H9 (cell line): ENCODE results near the gene WIF1. TPM values are rescaled to one million over a fixed set of nuclear protein-coding genes. Genes with fewer than 3 reads are reported as not detected.
A peak's percentile ranks its signal among the peaks of the same experiment; 100 is the strongest.

Experiments
- DNase-seq: peaks from one replicate; pipeline ENCODE4 v3.0.0-alpha.2; 2017
- H2AFZ ChIP-seq: one replicate; pipeline ENCODE4 v1.6.1; 2013; ENCODE audit warnings: mild to moderate bottlenecking, low read length, control low read depth, moderate library complexity
- H2AK5ac ChIP-seq: 2 replicates; pipeline ENCODE4 v1.6.1; 2013; ENCODE audit warnings: low read length, control low read depth, mixed read lengths; ENCODE audit not compliant: insufficient read length
- H2BK120ac ChIP-seq: one replicate; pipeline ENCODE4 v1.6.1; 2013; ENCODE audit warnings: low read depth, mild to moderate bottlenecking, low read length, control low read depth, inconsistent platforms; ENCODE audit not compliant: poor library complexity, severe bottlenecking
- H2BK12ac ChIP-seq: 2 replicates; pipeline ENCODE4 v1.6.1; 2013; ENCODE audit warnings: low read length, control low read depth, mixed read lengths, low read depth; ENCODE audit not compliant: insufficient read length
- H2BK15ac ChIP-seq: 2 replicates; pipeline ENCODE4 v1.6.1; 2013; ENCODE audit warnings: low read depth, low read length, control low read depth
- H2BK20ac ChIP-seq: one replicate; pipeline ENCODE4 v1.6.1; 2013; ENCODE audit warnings: low read depth, mild to moderate bottlenecking, low read length, control low read depth, inconsistent platforms; ENCODE audit not compliant: poor library complexity, severe bottlenecking
- H2BK5ac ChIP-seq: 2 replicates; pipeline ENCODE4 v1.6.1; 2013; ENCODE audit warnings: low read length, control low read depth, mixed read lengths; ENCODE audit not compliant: insufficient read length
- H3K14ac ChIP-seq: 2 replicates; pipeline ENCODE4 v1.6.1; 2013; ENCODE audit warnings: low read length, control low read depth; ENCODE audit not compliant: insufficient read depth
- H3K18ac ChIP-seq: 2 replicates; pipeline ENCODE4 v1.6.1; 2013; ENCODE audit warnings: low read depth, mild to moderate bottlenecking, mixed read lengths, low read length, control low read depth; ENCODE audit not compliant: insufficient read length
- H3K23ac ChIP-seq: 2 replicates; pipeline ENCODE4 v1.6.1; 2013; ENCODE audit warnings: low read length, control low read depth, mixed read lengths, low read depth; ENCODE audit not compliant: insufficient read length
- H3K23me2 ChIP-seq: 2 replicates; pipeline ENCODE4 v1.6.1; 2013; ENCODE audit warnings: low read depth, mild to moderate bottlenecking, mixed read lengths, low read length, control low read depth; ENCODE audit not compliant: insufficient read length, poor library complexity, severe bottlenecking
- H3K27ac ChIP-seq: 2 replicates; pipeline ENCODE4 v1.5.1; 2013; ENCODE audit warnings: low read length, control low read depth, mixed read lengths, low read depth; ENCODE audit not compliant: insufficient read length
- H3K27me3 ChIP-seq: 2 replicates; pipeline ENCODE4 v1.6.1; 2013; ENCODE audit warnings: low read length, control low read depth, inconsistent platforms; ENCODE audit not compliant: insufficient read depth
- H3K4ac ChIP-seq: 2 replicates; pipeline ENCODE4 v1.6.1; 2013; ENCODE audit warnings: low read depth, mild to moderate bottlenecking, control low read depth, inconsistent platforms, low read length, moderate library complexity
- H3K4me1 ChIP-seq: 2 replicates; pipeline ENCODE4 v1.6.1; 2013; ENCODE audit warnings: low read length, control low read depth, inconsistent platforms; ENCODE audit not compliant: insufficient read depth
- H3K4me2 ChIP-seq: 2 replicates; pipeline ENCODE4 v1.6.1; 2013; ENCODE audit warnings: low read length, control low read depth, mixed read lengths; ENCODE audit not compliant: insufficient read length, insufficient read depth
- H3K56ac ChIP-seq: 2 replicates; pipeline ENCODE4 v1.6.1; 2013; ENCODE audit warnings: low read depth, mild to moderate bottlenecking, mixed read lengths, low read length, control low read depth; ENCODE audit not compliant: insufficient read length
- H3K79me1 ChIP-seq: 2 replicates; pipeline ENCODE4 v1.6.1; 2013; ENCODE audit warnings: low read depth, mild to moderate bottlenecking, moderate library complexity, low read length, control low read depth, inconsistent platforms; ENCODE audit not compliant: insufficient read depth, poor library complexity, severe bottlenecking
- H3K79me2 ChIP-seq: 2 replicates; pipeline ENCODE4 v1.6.1; 2013; ENCODE audit warnings: low read length, control low read depth, inconsistent platforms; ENCODE audit not compliant: insufficient read depth
- H3K9ac ChIP-seq: 2 replicates; pipeline ENCODE4 v1.6.1; 2013; ENCODE audit warnings: low read length, control low read depth, mixed read lengths; ENCODE audit not compliant: insufficient read length; ENCODE audit errors: extremely low read depth
- H3K9me3 ChIP-seq: one replicate; pipeline ENCODE4 v1.6.1; 2013; ENCODE audit warnings: low read depth, low read length, inconsistent platforms; ENCODE audit not compliant: control insufficient read depth
- H3T11ph ChIP-seq: one replicate; pipeline ENCODE4 v1.6.1; 2013; ENCODE audit warnings: mild to moderate bottlenecking, low read length, control low read depth, inconsistent platforms
- H4K20me1 ChIP-seq: one replicate; pipeline ENCODE4 v1.6.1; 2013; ENCODE audit not compliant: control insufficient read depth, insufficient read length, insufficient read depth
- H4K5ac ChIP-seq: 2 replicates; pipeline ENCODE4 v1.6.1; 2013; ENCODE audit warnings: low read depth, mild to moderate bottlenecking, mixed read lengths, low read length, control low read depth; ENCODE audit not compliant: insufficient read length
- H4K8ac ChIP-seq: replicated peaks from 2 replicates; pipeline ENCODE4 v1.6.1; 2013; ENCODE audit warnings: low read length, control low read depth, mixed read lengths, low read depth; ENCODE audit not compliant: insufficient read length
- H4K91ac ChIP-seq: 2 replicates; pipeline ENCODE4 v1.6.1; 2013; ENCODE audit warnings: low read depth, mild to moderate bottlenecking, moderate library complexity, mixed read lengths, low read length, control low read depth; ENCODE audit not compliant: insufficient read length
- H3K27ac Mint-ChIP-seq, 3 experiments: 2 replicates in 2 of 3; 3 replicates in 1 of 3; pipeline ENCODE4 v1.8.0; 2020 to 2021; ENCODE audit warnings: mixed read lengths in 3 of 3, mild to moderate bottlenecking in 1 of 3, moderate library complexity in 1 of 3
- H3K27me3 Mint-ChIP-seq: 2 replicates; pipeline ENCODE4 v1.8.0; 2021; ENCODE audit warnings: low read depth, mild to moderate bottlenecking, moderate library complexity, mixed read lengths
- H3K36me3 Mint-ChIP-seq, 3 experiments: 2 replicates in 2 of 3; 3 replicates in 1 of 3; pipeline ENCODE4 v1.8.0; 2020 to 2021; ENCODE audit warnings: low read depth in 3 of 3, mixed read lengths in 3 of 3; ENCODE audit not compliant: insufficient read depth in 1 of 3
- H3K4me1 Mint-ChIP-seq, 2 experiments: 2 replicates each; pipeline ENCODE4 v1.8.0; 2020; ENCODE audit warnings: mixed read lengths in 2 of 2
- H3K4me3 Mint-ChIP-seq, 2 experiments: 2 replicates in 1 of 2; 3 replicates in 1 of 2; pipeline ENCODE4 v1.8.0; 2020 to 2021; ENCODE audit warnings: mild to moderate bottlenecking in 2 of 2, mixed read lengths in 2 of 2, moderate library complexity in 1 of 2
- H3K9me3 Mint-ChIP-seq, 2 experiments: 2 replicates in 1 of 2; 3 replicates in 1 of 2; pipeline ENCODE4 v1.8.0; 2020; ENCODE audit warnings: mild to moderate bottlenecking in 2 of 2, mixed read lengths in 2 of 2, moderate library complexity in 1 of 2
- CTCF ChIP-seq: fragments of 200-600 bp; sonication (generic); conservative IDR thresholded peaks from 3 replicates; pipeline ENCODE4 v1.8.0; 2021; ENCODE audit warnings: antibody characterized with exemption, mild to moderate bottlenecking
- WGBS: extraction: QIAGEN DNeasy Blood & Tissue Kit; methylation state at CpG from one replicate; pipeline ENCODE4 v1.1.7; 2013; ENCODE audit warnings: missing lambda C conversion rate, low lambda C conversion rate, mixed read lengths; ENCODE audit not compliant: insufficient read length; ENCODE audit errors: extremely low coverage; 5-methylcytosine and 5-hydroxymethylcytosine counted together
- total RNA-seq: library from RNA; stranded (reverse); gene quantifications from 2 replicates; pipeline ENCODE4 v1.2.1, GENCODE V29; 2021

The WIF1 gene
- total RNA-seq, 1 experiment from 2014 or later: 0.98 TPM

- Histone ChIP-seq H3K4ac (no peak overlapping the region), H2BK5ac (no peak overlapping the region), H2AFZ (no peak overlapping the region), H3K9ac (no peak overlapping the region), H4K91ac (no peak overlapping the region), H3K14ac (no peak overlapping the region), H2BK15ac (no peak overlapping the region), H3K23ac (no peak overlapping the region), H3T11ph (no peak overlapping the region), H3K27me3 (no peaks in the 10 kb centered on the region), H3K18ac (no peak overlapping the region), H2BK120ac (no peak overlapping the region), H3K27ac (no peak overlapping the region), H2BK20ac (no peak overlapping the region), H3K4me2 (no peak overlapping the region), H3K23me2 (no peaks in the 10 kb centered on the region), H3K9me3 (no peaks in the 10 kb centered on the region), H2BK12ac (no peak overlapping the region), H2AK5ac (no peak overlapping the region), H4K20me1 (no peaks in the 10 kb centered on the region), H3K4me1 (peaks cover 3% of the 10 kb centered on the region; the same call in 1 of the 2 replicates), H3K79me1 (no peaks in the 10 kb centered on the region), H3K56ac (no peak overlapping the region), H4K5ac (no peak overlapping the region), H4K8ac (no peak overlapping the region), H3K79me2 (no peaks in the 10 kb centered on the region)
- no peak for DNase-seq
- H3K4me1 Mint-ChIP-seq: peaks cover 20 to 31% of the 10 kb centered on the region in 2 experiments
- H3K4me3 Mint-ChIP-seq: peak overlapping the region in 1 of 2 experiments; percentile 12; a peak in 1 of 5 replicates
- no peak overlapping the region; a peak in 2 of 7 replicates for H3K27ac Mint-ChIP-seq
- H3K9me3 Mint-ChIP-seq: peaks cover 2 to 4% of the 10 kb centered on the region in 2 experiments; a peak in 1 of 5 replicates
- WGBS: no CpG with 5 or more reads among the region's 2 CpGs
- no peak for TF ChIP-seq CTCF
- peaks cover 0 to 4% (median 2%) of the 10 kb centered on the region in 3 experiments; a peak in 1 of 7 replicates for H3K36me3 Mint-ChIP-seq
- peaks cover 2% of the 10 kb centered on the region; the same call in 1 of the 2 replicates for H3K27me3 Mint-ChIP-seq
These were observed 97.6 kb downstream of the WIF1 start for GRCh38 chr12:65023485-65023884.
